ENCODE data around the gene DESI2. TPM values are rescaled to one million over a fixed set of nuclear protein-coding genes. Genes with fewer than 3 reads are reported as not detected.
"Not testable (repeated sequence)": the region's sequence is repeated elsewhere in the genome, so short reads cannot be mapped to it uniquely, and the experiment has no call there.

Gene DESI2
- total RNA-seq, 1 experiment from 2014 or later: 58.7 TPM

GRCh38 chr1:244680667-244681066, 27.7 kb downstream of the DESI2 start:
- ChIA-PET POLR2A (ENCODE audit: unreplicated experiment) (no interaction called here), CTCF (no interaction called here)
- Histone ChIP-seq H3K4me3 (ENCODE audit: low read length) (no peak overlapping the region), H4K20me1 (ENCODE audit: low read length) (no peaks in the 10 kb centered on the region), H3K9me2 (replicated peaks; ENCODE audit: low read length) (no peaks in the 10 kb centered on the region), H3K4me1 (ENCODE audit: insufficient read depth, low read length) (no peaks in the 10 kb centered on the region), H3K36me3 (ENCODE audit: low read depth, low read length) (no peaks in the 10 kb centered on the region), H3K27me3 (ENCODE audit: low read length) (no peaks in the 10 kb centered on the region), H3K27ac (ENCODE audit: low read length) (no peak overlapping the region), H3F3A (ENCODE audit: low read length, unreplicated experiment) (no peaks in the 10 kb centered on the region), H3K9ac (ENCODE audit: low read length) (no peak overlapping the region), H3K9me3 (ENCODE audit: low read length) (no peaks in the 10 kb centered on the region), H3K4me2 (ENCODE audit: low read length) (no peak overlapping the region), H2AFZ (ENCODE audit: low read length) (no peak overlapping the region), H3K79me2 (ENCODE audit: low read length) (peaks cover 48% of the 10 kb centered on the region)
- TF ChIP-seq CTCF (conservative IDR thresholded peaks at IDR 0.05; ENCODE audit: low read depth, low read length): no peak
- DNase-seq (no peak), ATAC-seq (no peak)
- intact Hi-C loops (cut with micrococcal nuclease): no loop called here
- no TSS peak for BruUV-seq (replicated peaks)

GRCh38 chr1:244682087-244682486, 29.2 kb downstream of the DESI2 start:
- H3K9me2 ChIP-seq (replicated peaks; ENCODE audit: low read length): not testable (repeated sequence)

GRCh38 chr1:244695937-244696336, 43.0 kb downstream of the DESI2 start:
- TF ChIP-seq EZH2 (IDR thresholded peaks at IDR 0.05; ENCODE audit: low read length, unreplicated experiment): no peak
- no peak for TF ChIP-seq EZH2phosphoT487 (IDR thresholded peaks at IDR 0.05; ENCODE audit: borderline replicate concordance, low read length)
- TF ChIP-seq CTCF (conservative IDR thresholded peaks at IDR 0.05; ENCODE audit: low read depth, low read length): no peak
- Histone ChIP-seq H3K9ac (ENCODE audit: low read length) (no peak overlapping the region), H4K20me1 (ENCODE audit: low read length) (no peaks in the 10 kb centered on the region), H3F3A (ENCODE audit: low read length, unreplicated experiment) (no peaks in the 10 kb centered on the region), H3K36me3 (ENCODE audit: low read depth, low read length) (peaks cover 34% of the 10 kb centered on the region), H3K79me2 (ENCODE audit: low read length) (no peaks in the 10 kb centered on the region), H3K27me3 (ENCODE audit: low read length) (no peaks in the 10 kb centered on the region), H3K4me3 (ENCODE audit: low read length) (no peak overlapping the region), H3K4me2 (ENCODE audit: low read length) (no peak overlapping the region), H3K9me2 (replicated peaks; ENCODE audit: low read length) (no peaks in the 10 kb centered on the region), H3K27ac (ENCODE audit: low read length) (no peak overlapping the region), H3K9me3 (ENCODE audit: low read length) (no peaks in the 10 kb centered on the region), H2AFZ (ENCODE audit: low read length) (no peak overlapping the region), H3K4me1 (ENCODE audit: insufficient read depth, low read length) (no peaks in the 10 kb centered on the region)
- DNase-seq (no peak), ATAC-seq (no peak)
- BruUV-seq (replicated peaks): no TSS peak
- POLR2A ChIA-PET (ENCODE audit: unreplicated experiment): no interaction called here
- intact Hi-C loops (cut with micrococcal nuclease): no loop called here
- CTCF ChIA-PET: no interaction called here

More at GRCh38 chr1:244682087-244682486, 29.2 kb downstream of the DESI2 start:
- ATAC-seq; intact Hi-C loops (cut with micrococcal nuclease); H3F3A ChIP-seq (ENCODE audit: low read length, unreplicated experiment); H3K27me3 ChIP-seq (ENCODE audit: low read length); H2AFZ ChIP-seq (ENCODE audit: low read length); POLR2A ChIA-PET (ENCODE audit: unreplicated experiment); H3K36me3 ChIP-seq (ENCODE audit: low read depth, low read length); CTCF ChIA-PET; H3K4me1 ChIP-seq (ENCODE audit: insufficient read depth, low read length); H4K20me1 ChIP-seq (ENCODE audit: low read length); H3K4me2 ChIP-seq (ENCODE audit: low read length); H3K27ac ChIP-seq (ENCODE audit: low read length); DNase-seq; H3K4me3 ChIP-seq (ENCODE audit: low read length); H3K9ac ChIP-seq (ENCODE audit: low read length); H3K9me3 ChIP-seq (ENCODE audit: low read length); BruUV-seq (replicated peaks): not testable (repeated sequence)
- peaks cover 39% of the 10 kb centered on the region; the same call in 1 of the 2 replicates for H3K79me2 ChIP-seq (ENCODE audit: low read length)

Measured in PC-3 (cell line).